IMR-90 (cell line): ENCODE results near the gene NCBP2. TPM values are rescaled to one million over a fixed set of nuclear protein-coding genes. Genes with fewer than 3 reads are reported as not detected.

Source experiments
- ATAC-seq: fragments of 200-7000 bp; cut with Tn5 transposase; 2 replicates; pipeline ENCODE4 v1.9.1; 2020; ENCODE audit warnings: low read depth, mild to moderate bottlenecking, moderate library complexity
- BruUV-seq: library from RNA; stranded (reverse); fragments of 400-500 nt; replicated peaks from 2 replicates; lab custom pipeline; 2021; lab: Mats Ljungman, UMichigan
- CTCF ChIA-PET: fragments of 300-600 bp; formaldehyde crosslinking; extraction: SDS; loops from one replicate; lab custom pipeline; 2021; ENCODE audit warnings: antibody characterized with exemption; lab: Yijun Ruan, JAX
- POLR2A ChIA-PET: fragments of 300-600 bp; sonication (Branson Sonifier 250); formaldehyde crosslinking; loops from one replicate; lab custom pipeline; 2022; ENCODE audit warnings: antibody characterized with exemption; ENCODE audit not compliant: unreplicated experiment; lab: Charles Lee
- DNase-seq: peaks from one replicate; pipeline ENCODE4 v3.0.0; 2013
- H2AFZ ChIP-seq: replicated peaks from 2 replicates; pipeline ENCODE3; 2013; ENCODE audit warnings: low read length, mild to moderate bottlenecking; ENCODE audit not compliant: poor library complexity
- H2AK5ac ChIP-seq: 2 replicates; pipeline ENCODE4 v1.6.1; 2013; ENCODE audit warnings: low read depth, low read length, inconsistent platforms
- H2AK9ac ChIP-seq: replicated peaks from 2 replicates; pipeline ENCODE3; 2013; ENCODE audit warnings: mild to moderate bottlenecking, low read depth, low read length, moderate library complexity; ENCODE audit not compliant: poor library complexity
- H2BK120ac ChIP-seq: 2 replicates; pipeline ENCODE4 v1.6.1; 2013; ENCODE audit warnings: low read depth, low read length, inconsistent platforms
- H2BK15ac ChIP-seq: 3 replicates; pipeline ENCODE4 v1.6.1; 2013; ENCODE audit warnings: low read depth, low read length, inconsistent platforms
- H2BK20ac ChIP-seq: 2 replicates; pipeline ENCODE4 v1.6.1; 2013; ENCODE audit warnings: low read depth, mild to moderate bottlenecking, inconsistent platforms, low read length, moderate library complexity
- H2BK5ac ChIP-seq: 2 replicates; pipeline ENCODE4 v1.6.1; 2013; ENCODE audit warnings: mild to moderate bottlenecking, low read depth, low read length, inconsistent platforms; ENCODE audit not compliant: poor library complexity, severe bottlenecking
- H3K14ac ChIP-seq: replicated peaks from 2 replicates; pipeline ENCODE4 v1.6.1; 2013; ENCODE audit warnings: low read depth, low read length, inconsistent platforms
- H3K18ac ChIP-seq: 2 replicates; pipeline ENCODE4 v1.6.1; 2013; ENCODE audit warnings: low read depth, low read length, control low read depth
- H3K23ac ChIP-seq: 2 replicates; pipeline ENCODE4 v1.6.1; 2013; ENCODE audit warnings: low read depth, low read length, inconsistent platforms
- H3K27ac ChIP-seq: 2 replicates; pipeline ENCODE4 v1.5.1; 2013; ENCODE audit warnings: mild to moderate bottlenecking, control low read depth, low read length; ENCODE audit not compliant: insufficient read depth
- H3K27me3 ChIP-seq: 2 replicates; pipeline ENCODE4 v1.6.1; 2013; ENCODE audit warnings: low read length; ENCODE audit not compliant: control insufficient read depth, insufficient read depth
- H3K36me3 ChIP-seq: 2 replicates; pipeline ENCODE4 v1.6.1; 2013; ENCODE audit warnings: low read length, mixed read lengths; ENCODE audit not compliant: control insufficient read depth, insufficient read depth
- H3K4ac ChIP-seq: 2 replicates; pipeline ENCODE4 v1.6.1; 2013; ENCODE audit warnings: low read depth, low read length, inconsistent platforms
- H3K4me1 ChIP-seq: 2 replicates; pipeline ENCODE4 v1.6.1; 2013; ENCODE audit warnings: low read length, mixed read lengths; ENCODE audit not compliant: control insufficient read depth, insufficient read depth
- H3K4me2 ChIP-seq: 2 replicates; pipeline ENCODE4 v1.6.1; 2013; ENCODE audit warnings: low read depth, mild to moderate bottlenecking, control low read depth, low read length, moderate library complexity
- H3K4me3 ChIP-seq: 2 replicates; pipeline ENCODE4 v1.5.1; 2013; ENCODE audit warnings: low read depth, mild to moderate bottlenecking, control low read depth, low read length, moderate library complexity; ENCODE audit not compliant: insufficient read depth
- H3K56ac ChIP-seq: 2 replicates; pipeline ENCODE4 v1.6.1; 2013; ENCODE audit warnings: low read length, inconsistent platforms; ENCODE audit not compliant: insufficient read depth; ENCODE audit errors: extremely low read depth
- H3K79me1 ChIP-seq, 2 experiments: 2 replicates each; pipeline ENCODE4 v1.6.1; 2013; ENCODE audit warnings: low read length in 2 of 2, inconsistent platforms in 1 of 2, low read depth in 1 of 2
- H3K9ac ChIP-seq: 2 replicates; pipeline ENCODE4 v1.6.1; 2013; ENCODE audit warnings: low read depth, low read length, control low read depth
- H3K9me1 ChIP-seq: 2 replicates; pipeline ENCODE4 v1.6.1; 2013; ENCODE audit warnings: low read length, inconsistent platforms; ENCODE audit not compliant: insufficient read depth
- H3K9me3 ChIP-seq: 2 replicates; pipeline ENCODE4 v1.6.1; 2013; ENCODE audit warnings: low read length; ENCODE audit not compliant: control insufficient read depth, insufficient read depth
- H4K20me1 ChIP-seq: 2 replicates; pipeline ENCODE4 v1.6.1; 2013; ENCODE audit warnings: low read length, inconsistent platforms; ENCODE audit not compliant: insufficient read depth
- H4K5ac ChIP-seq: 2 replicates; pipeline ENCODE4 v1.6.1; 2013; ENCODE audit warnings: mild to moderate bottlenecking, low read depth, low read length, control low read depth
- H4K8ac ChIP-seq, 2 experiments: 2 replicates each; pipeline ENCODE4 v1.6.1; 2013; ENCODE audit warnings: low read depth in 2 of 2, low read length in 2 of 2, control low read depth in 1 of 2, inconsistent platforms in 1 of 2
- H4K91ac ChIP-seq: 2 replicates; pipeline ENCODE4 v1.6.1; 2013; ENCODE audit warnings: low read depth, low read length, inconsistent platforms; ENCODE audit not compliant: insufficient read depth
- CHD1 ChIP-seq: IDR thresholded peaks from 2 replicates; pipeline ENCODE4 v1.6.1; 2012; ENCODE audit warnings: low read depth, low read length, improper control_type of control experiment
- MAFK ChIP-seq: IDR thresholded peaks from 2 replicates; pipeline ENCODE4 v1.6.1; 2012; ENCODE audit warnings: low read depth, low read length, improper control_type of control experiment
- MAZ ChIP-seq: IDR thresholded peaks from 2 replicates; pipeline ENCODE4 v1.6.1; 2012; ENCODE audit warnings: low read depth, mild to moderate bottlenecking, low read length, improper control_type of control experiment, moderate library complexity, borderline replicate concordance
- NFE2L2 ChIP-seq: fragments of 150-350 bp; IDR thresholded peaks from 2 replicates; pipeline ENCODE4 v1.6.1; 2016; ENCODE audit warnings: low read depth, mild to moderate bottlenecking, low read length
- SMC3 ChIP-seq: fragments of 150-350 bp; IDR thresholded peaks from 2 replicates; pipeline ENCODE4 v1.6.1; 2016; ENCODE audit warnings: low read depth, mild to moderate bottlenecking, antibody characterized with exemption, low read length, moderate library complexity
- WGBS, 2 experiments: methylation state at CpG; one replicate each; pipeline versions ENCODE4 v1.1.5 to v1.1.7; 2013; ENCODE audit warnings: missing lambda C conversion rate in 2 of 2; ENCODE audit not compliant: insufficient read length in 1 of 2; ENCODE audit errors: extremely low coverage in 2 of 2; 5-methylcytosine and 5-hydroxymethylcytosine counted together
- dilution Hi-C: fragments of 300-500 bp; cut with HindIII; formaldehyde crosslinking; loops from one replicate; pipeline ENCODE4 v1.14.3; 2018; ENCODE audit warnings: low sequenced_read_pairs; ENCODE audit not compliant: unreplicated experiment
- in situ Hi-C: fragments of 300-500 bp; cut with MboI; formaldehyde crosslinking; loops from 3 replicates; pipeline ENCODE4 v1.14.3; 2019; ENCODE audit warnings: low sequenced_read_pairs, inconsistent platforms, mixed read lengths
- intact Hi-C: fragments of 100-400 bp; cut with micrococcal nuclease; formaldehyde crosslinking; loops from 2 replicates; pipeline ENCODE4 v1.10.0; 2022
- polyA plus RNA-seq, 3 experiments: library from polyadenylated mRNA; depleted of rRNA; stranded (reverse); fragments of >200 nt; gene quantifications; 2 replicates each; pipeline ENCODE4 v1.2.3, GENCODE V29; 2012; ENCODE audit warnings: low replicate concordance in 1 of 3
- total RNA-seq: library from RNA; depleted of rRNA; stranded (reverse); fragments of >200 nt; gene quantifications from 2 replicates; pipeline ENCODE4 v1.2.3, GENCODE V29; 2012
- TF ChIP-seq, protein P1 (sequence below): conservative IDR thresholded peaks from 2 replicates; pipeline ENCODE4 v1.5.1; 2012; ENCODE audit warnings: mild to moderate bottlenecking, low read depth, low read length, improper control_type of control experiment

The NCBP2 gene
- total and polyA plus RNA-seq, 2 of the 4 experiments (the other 2 are of a cell fraction): 42.8 to 73.6 TPM

DNA sequence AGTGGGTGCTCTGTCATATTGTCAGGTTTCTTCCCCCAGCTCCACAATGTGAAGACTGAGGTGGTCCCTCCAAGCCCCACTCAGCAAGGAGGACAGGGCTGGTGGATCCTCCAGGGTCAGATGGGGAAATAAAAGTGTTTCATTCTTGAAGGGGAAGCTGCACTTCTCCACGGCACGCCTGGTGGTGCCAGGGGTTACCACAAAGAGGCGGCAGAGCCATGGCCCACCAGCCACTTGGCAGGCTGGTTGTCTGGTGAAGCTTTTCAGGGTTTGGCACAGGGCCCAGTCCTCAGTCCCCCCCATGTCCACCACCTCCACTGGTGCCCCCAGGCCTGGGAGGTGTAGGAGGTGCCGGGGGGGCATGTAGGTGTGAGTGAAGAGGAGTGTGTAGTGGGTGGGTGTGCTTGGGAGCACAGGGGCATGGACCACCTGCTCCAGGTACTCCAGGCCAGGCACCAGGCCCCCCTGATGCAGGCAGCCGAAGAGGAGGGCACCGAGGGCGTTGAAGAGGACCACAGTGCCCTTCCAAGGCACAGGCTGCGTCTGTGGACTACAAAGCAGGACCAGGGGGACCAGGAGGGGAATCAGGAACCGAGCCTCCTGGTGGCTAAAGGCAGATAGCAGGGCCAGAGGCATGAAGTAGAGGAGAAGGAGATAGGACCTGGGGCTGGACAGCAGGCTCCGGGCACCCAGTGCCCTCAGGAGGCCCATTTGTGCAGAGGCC is 5.0 kb upstream of the NCBP2 start:
- H3K27ac ChIP-seq: no peak overlapping the region
- peaks cover 3% of the 10 kb centered on the region; the same call in 1 of the 2 replicates for H3K36me3 ChIP-seq
- no peak overlapping the region for H4K8ac ChIP-seq
- H3K9ac ChIP-seq: no peak overlapping the region
- POLR2A ChIA-PET: no interaction called here
- H3K23ac ChIP-seq: no peak overlapping the region
- H3K27me3 ChIP-seq: peaks cover 9% of the 10 kb centered on the region
- no peak overlapping the region for H3K4me3 ChIP-seq
- H2AK5ac ChIP-seq: no peak overlapping the region
- H4K91ac ChIP-seq: no peak overlapping the region
- no TSS peak for BruUV-seq
- no peak overlapping the region for H2AK9ac ChIP-seq
- no peak overlapping the region for H3K4me2 ChIP-seq
- H3K18ac ChIP-seq: no peak overlapping the region
- ATAC-seq (no peak), DNase-seq (no peak)
- no peak overlapping the region for H3K14ac ChIP-seq
- TF ChIP-seq, protein P1, sequence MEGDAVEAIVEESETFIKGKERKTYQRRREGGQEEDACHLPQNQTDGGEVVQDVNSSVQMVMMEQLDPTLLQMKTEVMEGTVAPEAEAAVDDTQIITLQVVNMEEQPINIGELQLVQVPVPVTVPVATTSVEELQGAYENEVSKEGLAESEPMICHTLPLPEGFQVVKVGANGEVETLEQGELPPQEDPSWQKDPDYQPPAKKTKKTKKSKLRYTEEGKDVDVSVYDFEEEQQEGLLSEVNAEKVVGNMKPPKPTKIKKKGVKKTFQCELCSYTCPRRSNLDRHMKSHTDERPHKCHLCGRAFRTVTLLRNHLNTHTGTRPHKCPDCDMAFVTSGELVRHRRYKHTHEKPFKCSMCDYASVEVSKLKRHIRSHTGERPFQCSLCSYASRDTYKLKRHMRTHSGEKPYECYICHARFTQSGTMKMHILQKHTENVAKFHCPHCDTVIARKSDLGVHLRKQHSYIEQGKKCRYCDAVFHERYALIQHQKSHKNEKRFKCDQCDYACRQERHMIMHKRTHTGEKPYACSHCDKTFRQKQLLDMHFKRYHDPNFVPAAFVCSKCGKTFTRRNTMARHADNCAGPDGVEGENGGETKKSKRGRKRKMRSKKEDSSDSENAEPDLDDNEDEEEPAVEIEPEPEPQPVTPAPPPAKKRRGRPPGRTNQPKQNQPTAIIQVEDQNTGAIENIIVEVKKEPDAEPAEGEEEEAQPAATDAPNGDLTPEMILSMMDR: 0 out of 2 replicates have a peak, but pooled peaks have one; percentile 5
- no peak for TF ChIP-seq MAZ
- TF ChIP-seq NFE2L2: no peak
- no peak for TF ChIP-seq MAFK
- TF ChIP-seq SMC3: no peak
- no peak for TF ChIP-seq CHD1
- WGBS, 2 experiments: 85% methylated on average over 5 of the region's 10 CpGs; no CpG with 5 or more reads in 1 of the 2 experiments
- CTCF ChIA-PET: no interaction called here
- peaks cover 2% of the 10 kb centered on the region; the same call in 1 of the 2 replicates for H3K4me1 ChIP-seq
- dilution Hi-C loops: no loop called here
- peaks cover 8% of the 10 kb centered on the region; the same call in 1 of the 2 replicates for H4K20me1 ChIP-seq
- H3K56ac ChIP-seq: no peak overlapping the region
- H3K4ac ChIP-seq: no peak overlapping the region
- no peaks in the 10 kb centered on the region for H3K9me1 ChIP-seq
- no peak overlapping the region for H2BK5ac ChIP-seq
- no peaks in the 10 kb centered on the region for H3K9me3 ChIP-seq
- intact Hi-C loops: loop anchor here (10.0 kb wide), 1 partner anchor 342 kb away; no protein-coding TSS in a partner anchor
- H2AFZ ChIP-seq: no peak overlapping the region
- no peak overlapping the region for H2BK15ac ChIP-seq
- H2BK20ac ChIP-seq: no peak overlapping the region
- H4K5ac ChIP-seq: no peak overlapping the region
- in situ Hi-C loops: no loop called here
- H3K79me1 ChIP-seq: peaks cover 0 to 16% of the 10 kb centered on the region in 2 experiments; a peak in 2 of 4 replicates
- no peak overlapping the region for H2BK120ac ChIP-seq
